ENCODE measurements around the gene LYPLA2.

DNA sequence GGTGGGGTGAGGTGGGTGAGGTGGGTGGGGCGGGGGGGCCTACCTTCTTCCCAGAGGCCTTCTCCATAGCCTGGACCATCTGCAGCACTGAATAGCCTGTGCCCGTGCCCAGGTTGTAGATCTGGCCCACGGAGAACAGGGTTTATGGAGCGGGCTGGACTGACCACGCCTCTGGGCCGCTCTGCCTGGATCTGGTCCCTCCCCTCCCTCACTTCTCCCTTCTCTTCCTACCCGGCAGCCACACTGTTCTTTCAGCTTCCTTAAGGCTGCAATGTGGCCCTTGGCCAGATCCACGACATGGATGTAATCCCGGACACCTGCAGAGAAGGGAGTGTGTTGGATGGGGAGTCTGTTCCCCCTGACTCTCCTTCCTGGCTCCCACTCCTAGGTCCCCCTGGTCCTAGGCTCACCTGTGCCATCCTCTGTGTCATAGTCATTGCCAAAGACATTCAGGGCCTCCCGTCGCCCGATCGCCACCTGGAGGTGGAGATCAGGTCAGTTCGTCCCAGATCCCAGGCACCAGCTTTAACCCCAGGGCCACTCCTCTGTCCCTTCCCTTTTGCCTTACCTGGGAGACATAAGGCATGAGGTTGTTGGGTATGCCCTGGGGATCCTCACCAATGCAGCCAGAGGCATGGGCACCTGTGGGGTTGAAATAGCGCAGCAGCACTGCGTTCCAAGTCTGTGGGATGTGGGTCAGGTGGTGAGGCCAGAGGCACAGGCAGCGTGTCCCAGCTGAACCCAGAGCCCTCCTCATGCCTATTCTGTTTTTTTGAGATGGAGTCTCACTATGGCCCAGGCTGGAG is 5.7 kb downstream of the LYPLA2 start:
- TF ChIP-seq CTCF (IDR thresholded peaks at IDR 0.05) (peak in 1 of 2 donors; percentile 7), POLR2AphosphoS5 (IDR thresholded peaks at IDR 0.05) (no peak), POLR2A (IDR thresholded peaks at IDR 0.05) (no peak)
